ENCODE data around the gene SHH. TPM values are rescaled to one million over a fixed set of nuclear protein-coding genes. Genes with fewer than 3 reads are reported as not detected.

The SHH gene
- polyA plus RNA-seq, 1 donor (not counting 4 experiments of a cell fraction or from before 2014, with no cell fraction given) = not detected

GRCh38 chr7:155794196-155794595 is 18.1 kb downstream of the SHH start:
- TF ChIP-seq EZH2 (IDR thresholded peaks at IDR 0.05; ENCODE audit: low read length) (no peak), CTCF (optimal IDR thresholded peaks at IDR 0.05 in 1 of 3, IDR thresholded peaks at IDR 0.05 in 1 of 3, conservative IDR thresholded peaks at IDR 0.05 in 1 of 3; ENCODE audit: extremely low read depth in 1 of 3, insufficient read depth in 2 of 3, low read length in 3 of 3) (no peak)
- Histone ChIP-seq H3K4me1 (ENCODE audit: control insufficient read depth, extremely low read depth, insufficient read depth, low read length) (peaks cover 2% of the 10 kb centered on the region), H3K9ac (ENCODE audit: control insufficient read depth, extremely low read depth, insufficient read depth, low read length) (no peak overlapping the region), H3K27ac (ENCODE audit: control insufficient read depth, insufficient read depth, low read length) (no peak overlapping the region), H3K4me3 (ENCODE audit: control insufficient read depth in 2 of 3, extremely low read depth in 1 of 3, insufficient read depth in 2 of 3, low read depth in 1 of 3, low read length in 3 of 3) (no peak overlapping the region), H3K79me2 (ENCODE audit: control insufficient read depth, insufficient read depth, low read length) (no peaks in the 10 kb centered on the region), H2AFZ (ENCODE audit: control insufficient read depth, low read length) (no peak overlapping the region), H4K20me1 (ENCODE audit: control insufficient read depth, extremely low read depth, insufficient read depth, low read length) (no peaks in the 10 kb centered on the region), H3K27me3 (ENCODE audit: control insufficient read depth, extremely low read depth, insufficient read depth, low read length) (peaks cover 24% of the 10 kb centered on the region), H3K9me3 (ENCODE audit: control insufficient read depth, low read depth, low read length) (peaks cover 2% of the 10 kb centered on the region), H3K4me2 (ENCODE audit: control insufficient read depth, extremely low read depth, insufficient read depth, low read depth, low read length) (no peak overlapping the region), H3K36me3 (ENCODE audit: control insufficient read depth in 2 of 2, extremely low read depth in 1 of 2, insufficient read depth in 2 of 2, low read length in 2 of 2) (no peaks in the 10 kb centered on the region), H3K9me1 (ENCODE audit: control insufficient read depth, extremely low read depth, insufficient read depth, low read length) (no peaks in the 10 kb centered on the region)
- no peak for DNase-seq (ENCODE audit: low read depth, low spot score)
- no peak for FAIRE-seq
- dilution Hi-C loops (cut with MboI; ENCODE audit: extremely low pct_ligation_motif_present, low sequenced_read_pairs) = no loop called here

- H3K9me1 ChIP-seq (ENCODE audit: control insufficient read depth, extremely low read depth, insufficient read depth, low read length) = no peaks in the 10 kb centered on the region
- H3K79me2 ChIP-seq (ENCODE audit: control insufficient read depth, insufficient read depth, low read length) = no peaks in the 10 kb centered on the region
- peaks cover 23% of the 10 kb centered on the region for H3K27me3 ChIP-seq (ENCODE audit: control insufficient read depth, extremely low read depth, insufficient read depth, low read length)
- TF ChIP-seq CTCF (optimal IDR thresholded peaks at IDR 0.05 in 1 of 3, IDR thresholded peaks at IDR 0.05 in 1 of 3, conservative IDR thresholded peaks at IDR 0.05 in 1 of 3; ENCODE audit: extremely low read depth in 1 of 3, insufficient read depth in 2 of 3, low read length in 3 of 3) (no peak), EZH2 (IDR thresholded peaks at IDR 0.05; ENCODE audit: low read length) (no peak)
- no peak overlapping the region for H2AFZ ChIP-seq (ENCODE audit: control insufficient read depth, low read length)
- no peak overlapping the region for H3K4me3 ChIP-seq (ENCODE audit: control insufficient read depth in 2 of 3, extremely low read depth in 1 of 3, insufficient read depth in 2 of 3, low read depth in 1 of 3, low read length in 3 of 3)
- H3K36me3 ChIP-seq (ENCODE audit: control insufficient read depth in 2 of 2, extremely low read depth in 1 of 2, insufficient read depth in 2 of 2, low read length in 2 of 2) = no peaks in the 10 kb centered on the region
- peaks cover 7% of the 10 kb centered on the region for H3K4me1 ChIP-seq (ENCODE audit: control insufficient read depth, extremely low read depth, insufficient read depth, low read length)
- peaks cover 2% of the 10 kb centered on the region for H3K9me3 ChIP-seq (ENCODE audit: control insufficient read depth, low read depth, low read length)
- H4K20me1 ChIP-seq (ENCODE audit: control insufficient read depth, extremely low read depth, insufficient read depth, low read length) = no peaks in the 10 kb centered on the region
- H3K9ac ChIP-seq (ENCODE audit: control insufficient read depth, extremely low read depth, insufficient read depth, low read length) = no peak overlapping the region
- dilution Hi-C loops (cut with MboI; ENCODE audit: extremely low pct_ligation_motif_present, low sequenced_read_pairs) = no loop called here
- FAIRE-seq (no peak), DNase-seq (ENCODE audit: low read depth, low spot score) (no peak)
- no peak overlapping the region for H3K27ac ChIP-seq (ENCODE audit: control insufficient read depth, insufficient read depth, low read length)
- no peak overlapping the region for H3K4me2 ChIP-seq (ENCODE audit: control insufficient read depth, extremely low read depth, insufficient read depth, low read depth, low read length)
These were observed 18.5 kb downstream of the SHH start for GRCh38 chr7:155793720-155794119.
